ENCODE results near the gene RNU7-1.
"Not testable (repeated sequence)": the region's sequence is repeated elsewhere in the genome, so short reads cannot be mapped to it uniquely, and the experiment has no call there.

RNU7-1 gene

GRCh38 chr12:6943722-6944380, at the start of gene RNU7-1, which contains the start of gene C12orf57:
Gene RNU7-1 (plus strand): TSS chr12:6943816.
Gene C12orf57 (plus strand): TSS chr12:6944022. CDS start chr12:6944122, 100 bp downstream.
- DNase-seq: peak; percentile 81

- DNase-seq: no peak
Observed at GRCh38 chr12:6894321-6894720, 49.3 kb upstream of the RNU7-1 start.

- DNase-seq: no peak
Observed at GRCh38 chr12:6896846-6897435, 46.7 kb upstream of the RNU7-1 start.

GRCh38 chr12:6899427-6899826, 44.2 kb upstream of the RNU7-1 start:
- DNase-seq: no peak

- DNase-seq: peak; percentile 17
Observed at GRCh38 chr12:6899837-6900519, 43.6 kb upstream of the RNU7-1 start.

- no peak for DNase-seq
Observed at GRCh38 chr12:6902448-6902847, 41.2 kb upstream of the RNU7-1 start.

GRCh38 chr12:6903722-6904121, 39.9 kb upstream of the RNU7-1 start:
- DNase-seq: no peak

GRCh38 chr12:6904280-6905276, 39.0 kb upstream of the RNU7-1 start, which contains the start of gene LRRC23:
Gene LRRC23 (plus strand): TSS chr12:6904822. CDS start chr12:6905634, 812 bp downstream.
- peak; percentile 98 for DNase-seq

GRCh38 chr12:6905414-6906040, 38.1 kb upstream of the RNU7-1 start:
- DNase-seq: no peak

GRCh38 chr12:6908141-6908540, 35.5 kb upstream of the RNU7-1 start:
- not testable (repeated sequence) for DNase-seq

GRCh38 chr12:6909421-6910145, 34.0 kb upstream of the RNU7-1 start:
- DNase-seq: no peak

- no peak for DNase-seq
Observed at GRCh38 chr12:6912164-6912935, 31.3 kb upstream of the RNU7-1 start.

GRCh38 chr12:6914246-6914946, 29.2 kb upstream of the RNU7-1 start, which contains the start of gene ENO2:
Gene ENO2 (plus strand): TSS chr12:6914580. CDS start chr12:6915833, 1,253 bp downstream.
- DNase-seq: peak; percentile 85

GRCh38 chr12:6914947-6915788, 28.4 kb upstream of the RNU7-1 start:
- no peak for DNase-seq

GRCh38 chr12:6915789-6916285, 27.8 kb upstream of the RNU7-1 start:
- DNase-seq: no peak

- DNase-seq: no peak
Observed at GRCh38 chr12:6916426-6917200, 27.0 kb upstream of the RNU7-1 start.

- no peak for DNase-seq
Observed at GRCh38 chr12:6917491-6918231, 26.0 kb upstream of the RNU7-1 start.
